Ammon's horn (tissue), 1 donor: ENCODE data around the gene HSF2.
A peak's percentile ranks its signal among the peaks of the same experiment; 100 is the strongest.

Experiments used
- DNase-seq: peaks from one replicate; pipeline ENCODE4 v3.0.0-alpha.2; 2016; ENCODE audit warnings: low spot score

The HSF2 gene

DNA sequence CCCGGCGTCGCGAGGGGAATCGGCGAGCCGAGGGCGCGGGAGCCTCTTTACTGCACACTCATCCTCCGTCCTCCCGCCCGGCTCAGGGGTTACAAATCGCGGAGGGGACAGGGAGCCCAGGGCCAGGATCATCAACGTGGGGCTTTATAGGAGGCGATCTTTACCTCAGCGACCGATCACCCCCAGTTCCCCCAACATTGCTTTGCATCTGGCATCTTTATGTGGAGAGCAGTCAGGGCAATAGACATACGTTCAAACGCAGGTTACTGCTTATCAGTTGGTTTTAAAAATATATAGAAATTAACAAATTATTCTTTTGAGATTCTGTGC, 634 bp downstream of the HSF2 start:
- DNase-seq: peak; percentile 20

- DNase-seq: peak; percentile 2
These were observed 1.1 kb downstream of the HSF2 start for GRCh38 chr6:122400462-122401089.

GRCh38 chr6:122401104-122401503, 1.7 kb downstream of the HSF2 start:
- DNase-seq: no peak

- no peak for DNase-seq
These were observed 5.0 kb downstream of the HSF2 start for GRCh38 chr6:122404444-122404843.

GRCh38 chr6:122405417-122405816, 6.0 kb downstream of the HSF2 start:
- DNase-seq: no peak

DNA sequence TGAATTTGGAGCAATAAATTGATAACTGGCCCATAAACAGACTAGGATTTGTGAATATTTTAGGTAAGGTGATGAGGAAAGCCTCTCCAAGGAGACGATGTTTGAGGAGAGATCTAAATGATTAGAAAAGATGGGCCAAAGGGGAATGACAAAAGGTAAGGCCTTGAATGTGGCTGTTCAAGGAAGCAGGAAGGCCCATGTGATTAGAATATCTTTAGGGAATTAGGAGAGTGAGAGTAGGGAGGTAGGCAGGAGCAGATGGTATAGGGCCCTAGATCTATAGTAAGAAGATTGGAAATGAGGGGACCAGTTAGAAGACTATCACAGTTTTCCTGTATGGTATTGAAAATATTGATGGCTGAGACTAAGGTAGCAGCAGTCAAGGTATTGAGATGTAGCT, 6.7 kb downstream of the HSF2 start:
- DNase-seq: no peak

DNA sequence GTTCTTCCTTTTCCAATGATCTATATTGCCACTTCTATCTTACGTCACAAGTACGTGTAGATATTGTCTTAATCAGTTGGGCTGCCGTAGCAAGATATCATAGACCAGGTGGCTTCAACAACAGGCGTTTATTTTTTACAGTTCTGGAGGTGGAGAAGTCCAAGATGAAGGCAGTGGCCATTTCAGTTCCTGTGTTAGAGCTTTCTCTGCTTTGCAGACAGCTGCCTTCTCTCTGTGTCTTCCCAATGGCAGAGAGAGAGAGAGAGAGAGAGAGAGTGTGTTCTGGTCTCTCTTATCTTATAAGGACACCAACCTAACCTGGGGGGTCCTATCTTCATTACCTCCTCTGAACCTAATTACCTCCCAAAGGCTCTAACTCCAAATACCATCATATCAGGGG, 8.3 kb downstream of the HSF2 start:
- no peak for DNase-seq

DNA sequence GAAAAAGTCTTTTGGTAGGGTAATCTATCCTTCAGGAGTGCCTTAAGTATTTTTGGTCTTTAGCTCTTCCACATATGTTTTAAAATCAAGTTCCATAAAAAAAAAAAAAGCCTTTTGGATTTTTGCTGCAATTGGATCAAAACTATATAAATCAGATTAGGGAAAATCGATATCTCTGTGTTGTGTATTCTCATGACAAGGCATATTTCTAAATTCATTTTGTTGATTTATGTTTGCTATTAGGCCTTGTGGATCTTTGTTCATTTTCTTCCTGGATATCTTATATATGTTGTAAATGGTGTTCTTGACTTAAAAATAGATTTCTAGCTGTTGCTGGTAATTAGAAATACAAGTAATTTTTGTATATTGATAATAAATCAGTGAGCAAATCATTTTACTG, 8.8 kb downstream of the HSF2 start:
- no peak for DNase-seq

DNA sequence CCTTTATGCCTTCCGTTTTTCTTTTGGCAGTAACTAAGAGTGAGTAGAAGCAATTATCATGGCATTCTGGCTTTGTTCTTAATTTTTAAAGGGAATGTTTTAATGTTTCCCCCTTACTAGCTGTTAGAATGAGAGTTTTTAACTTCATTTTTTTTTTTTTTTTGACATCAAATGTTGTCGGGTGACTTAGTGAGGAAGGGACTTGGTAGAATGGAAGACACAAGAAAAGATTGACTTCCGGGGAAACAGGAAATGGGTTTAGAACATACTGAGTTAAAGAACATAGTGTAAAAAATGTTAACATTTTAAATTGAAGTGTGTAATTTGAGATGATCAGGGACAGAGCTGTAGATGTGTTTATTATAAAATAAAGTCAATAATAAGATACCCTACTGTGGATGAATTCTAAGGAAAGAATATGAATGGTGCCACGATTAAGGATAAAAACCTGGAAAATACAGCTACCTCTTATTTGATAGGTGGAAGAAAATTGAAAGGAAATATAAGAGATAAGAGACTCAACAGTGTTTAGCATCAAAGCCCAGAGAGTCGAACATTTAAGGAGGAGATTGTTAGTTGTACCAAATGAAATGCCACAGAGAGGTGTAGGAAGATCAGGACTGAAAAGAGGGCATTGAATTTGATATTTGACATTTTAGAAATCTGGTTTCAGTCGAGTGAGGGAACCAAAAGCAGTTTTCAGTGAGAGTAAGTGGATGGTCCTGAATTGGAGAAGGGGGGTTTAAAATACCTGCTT, 9.4 kb downstream of the HSF2 start:
- DNase-seq: no peak

DNA sequence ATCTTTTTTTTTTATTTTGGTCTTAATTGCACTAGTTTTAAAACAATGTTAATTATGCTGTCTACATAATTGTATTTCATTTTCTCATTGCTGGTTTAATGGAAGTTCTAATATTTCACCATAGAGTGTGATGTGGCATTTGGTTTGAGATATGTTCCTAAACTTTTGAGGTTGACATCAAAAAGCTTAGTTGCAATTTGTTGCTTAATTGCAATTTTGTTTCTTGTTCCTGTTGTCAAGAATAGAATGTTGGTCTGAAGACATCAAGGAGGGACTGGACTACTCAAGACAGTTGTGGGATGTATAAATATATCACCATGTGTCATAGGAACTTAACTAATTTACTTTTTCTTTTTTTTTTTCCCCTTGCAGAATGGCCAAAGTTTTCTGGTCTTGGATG, 12.5 kb downstream of the HSF2 start:
- DNase-seq: no peak

DNA sequence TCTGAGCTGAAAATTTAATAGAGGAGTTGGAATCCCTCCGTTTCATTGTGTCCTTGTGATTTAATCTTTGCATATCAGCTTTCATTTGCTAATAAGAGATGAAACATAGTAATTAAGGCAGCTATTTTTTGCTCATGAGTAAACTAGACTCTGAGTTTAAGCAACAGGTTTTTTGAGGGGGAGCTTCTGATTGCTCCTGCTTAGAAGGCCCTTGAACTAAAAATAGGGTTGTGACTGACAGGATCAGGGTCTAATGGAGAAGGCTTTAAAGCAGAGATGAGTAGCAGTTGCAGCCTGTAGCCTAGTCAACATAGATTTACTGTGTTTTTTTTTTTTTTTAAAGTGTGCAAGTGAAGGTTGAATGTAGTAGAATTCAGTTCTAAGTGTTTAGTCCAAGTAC, 17.4 kb downstream of the HSF2 start:
- DNase-seq: no peak

GRCh38 chr6:122422003-122422402, 22.6 kb downstream of the HSF2 start:
- DNase-seq: no peak

DNA sequence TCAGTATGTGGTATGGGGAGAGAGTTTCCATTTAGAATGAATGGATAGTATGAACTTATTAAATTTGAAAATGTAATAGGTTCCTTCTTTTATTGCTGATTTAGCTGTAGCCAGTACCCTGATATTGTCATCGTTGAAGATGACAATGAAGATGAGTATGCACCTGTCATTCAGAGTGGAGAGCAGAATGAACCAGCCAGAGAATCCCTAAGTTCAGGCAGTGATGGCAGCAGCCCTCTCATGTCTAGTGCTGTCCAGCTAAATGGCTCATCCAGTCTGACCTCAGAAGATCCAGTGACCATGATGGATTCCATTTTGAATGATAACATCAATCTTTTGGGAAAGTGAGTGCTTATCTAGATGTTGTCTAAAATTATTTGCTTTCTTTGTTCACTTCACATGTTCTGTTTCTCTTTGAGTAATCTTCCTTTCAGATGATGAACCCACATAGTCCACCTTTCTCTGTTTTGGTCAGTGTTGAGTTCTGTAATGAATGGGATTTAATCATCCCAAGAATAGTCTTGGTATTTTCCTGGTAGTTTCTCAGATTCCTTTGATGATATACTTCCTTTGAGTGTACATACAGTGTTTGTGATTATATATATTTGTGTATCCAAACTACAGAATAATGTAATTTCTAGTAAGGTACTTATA, 23.3 kb downstream of the HSF2 start:
- DNase-seq: no peak

- DNase-seq: no peak
These were observed 24.3 kb downstream of the HSF2 start for GRCh38 chr6:122423734-122424133.

- no peak for DNase-seq
These were observed 27.1 kb downstream of the HSF2 start for GRCh38 chr6:122426597-122426996.

DNA sequence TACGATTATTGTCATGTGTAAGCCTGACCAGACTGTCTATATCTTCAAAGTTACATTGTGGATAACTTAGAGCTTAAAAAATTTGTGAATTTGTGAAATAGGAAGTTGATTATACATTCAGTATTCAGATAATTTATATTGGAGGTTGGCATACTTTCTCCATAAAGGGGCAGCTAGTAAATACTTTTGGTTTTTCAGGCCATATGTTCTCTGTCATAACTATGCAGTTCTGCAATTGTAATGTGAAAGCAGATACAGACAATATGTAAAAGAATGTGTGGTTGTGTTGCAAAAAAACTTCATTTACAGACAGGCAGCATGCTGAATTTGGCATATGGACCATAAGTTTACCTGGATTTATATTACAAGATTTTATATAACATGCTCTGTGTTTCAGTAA, 29.3 kb downstream of the HSF2 start:
- no peak for DNase-seq

DNA sequence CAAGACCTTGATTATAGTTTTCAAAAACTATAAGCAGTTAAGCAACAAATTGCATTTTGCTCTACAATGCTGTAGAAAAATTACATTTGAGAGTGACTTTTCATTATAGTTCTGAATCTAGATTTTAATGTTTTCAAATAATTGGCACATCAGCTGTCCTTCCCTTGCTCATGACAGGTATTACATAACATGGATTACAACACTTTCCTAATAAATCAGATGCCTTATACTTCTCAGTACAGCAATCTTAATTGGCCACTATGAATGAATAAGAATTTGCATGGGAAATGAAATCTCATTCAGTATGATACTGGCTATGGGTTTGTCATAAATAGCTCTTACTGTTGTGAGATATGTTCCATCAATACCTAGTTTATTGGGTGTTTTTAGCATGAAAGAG, 29.9 kb downstream of the HSF2 start:
- no peak for DNase-seq

- DNase-seq: no peak
These were observed 32.3 kb downstream of the HSF2 start for GRCh38 chr6:122431780-122432179.

GRCh38 chr6:122432816-122433215, 33.4 kb downstream of the HSF2 start:
- DNase-seq: no peak

DNA sequence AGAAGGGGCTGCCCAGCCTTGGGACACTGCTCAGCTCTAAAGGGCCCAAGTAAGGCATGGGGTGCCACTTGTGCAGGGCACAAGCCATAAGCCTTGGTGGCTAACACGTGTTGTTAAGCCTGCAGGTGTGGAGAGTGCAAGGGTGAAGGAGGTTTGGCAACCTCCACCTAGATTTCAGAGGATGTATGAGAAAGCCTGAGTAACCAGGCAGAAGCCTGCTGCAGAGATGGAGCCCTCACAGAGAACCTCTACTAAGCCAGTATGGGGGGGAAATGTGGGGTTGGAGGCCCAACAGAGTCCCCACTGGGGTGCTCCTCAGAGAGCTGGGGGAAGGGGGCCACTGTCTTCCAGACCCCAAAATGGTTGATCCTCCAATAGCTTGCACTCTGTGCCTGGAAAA, 39.5 kb downstream of the HSF2 start:
- DNase-seq: no peak

DNA sequence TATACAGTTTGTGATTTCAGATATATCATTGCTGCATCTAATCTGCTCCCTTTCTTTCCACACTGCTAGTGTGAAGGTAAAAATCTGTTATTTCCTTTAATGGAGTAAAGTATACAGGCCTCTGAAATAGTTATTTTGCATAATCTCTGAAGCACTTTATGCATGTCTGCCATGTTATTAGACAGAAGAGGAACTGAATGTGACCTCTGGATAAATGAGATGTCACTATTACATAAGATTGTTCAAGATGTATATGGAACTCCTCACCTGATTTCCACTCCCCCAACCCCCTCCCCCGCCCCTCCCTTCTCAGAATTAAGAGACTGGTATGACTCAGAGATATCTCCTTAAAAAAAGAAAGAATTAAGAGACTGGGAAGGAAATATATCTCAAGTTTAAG, 45.8 kb downstream of the HSF2 start:
- DNase-seq: no peak

DNA sequence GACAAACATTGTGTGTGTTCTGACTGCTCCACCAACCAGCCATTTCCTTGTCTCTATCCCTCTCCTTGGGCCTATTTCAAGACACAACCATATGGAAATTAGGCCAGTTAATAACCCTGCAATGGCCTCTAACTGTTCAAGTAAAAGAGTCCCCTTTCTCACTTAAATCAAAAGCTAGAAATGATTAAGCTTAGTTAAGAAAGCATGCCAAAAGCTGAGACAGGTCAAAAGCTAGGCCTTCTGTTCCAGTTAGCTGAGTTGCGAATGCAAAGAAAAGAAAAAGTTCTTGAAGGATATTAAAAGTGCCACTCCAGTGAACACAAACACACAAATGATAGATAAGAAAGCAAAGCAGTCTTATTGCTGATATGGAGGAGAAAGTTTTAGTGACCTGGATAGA, 49.6 kb downstream of the HSF2 start:
- no peak for DNase-seq

DNA sequence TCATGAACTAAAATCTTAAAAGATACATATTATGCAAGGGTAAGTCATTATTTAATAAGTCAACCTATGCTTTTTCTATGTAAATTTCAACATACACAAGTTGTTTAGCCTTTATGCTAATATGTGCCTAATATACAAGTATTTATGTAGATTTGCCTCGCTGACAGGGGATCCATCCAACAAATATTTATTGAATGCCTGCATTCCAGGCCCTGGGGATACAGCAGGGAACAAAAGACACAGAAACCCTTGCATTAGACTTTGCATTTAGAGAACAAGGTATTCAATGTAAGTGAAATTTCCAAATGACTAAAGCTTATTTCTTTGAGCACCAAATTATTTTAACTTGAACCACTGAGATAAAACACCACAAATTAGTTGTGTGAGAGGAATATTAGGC, 53.1 kb downstream of the HSF2 start:
- no peak for DNase-seq

- no peak for DNase-seq
These were observed 55.2 kb downstream of the HSF2 start for GRCh38 chr6:122454673-122455072.
